A673 (cell line): ENCODE data around the gene RIPPLY3.

Source experiments
- CTCF ChIP-seq: fragments of 300-800, 200-600 bp; sonication (generic); conservative IDR thresholded peaks from 2 replicates; pipeline ENCODE4 v1.5.1; 2017; ENCODE audit warnings: low read depth, mild to moderate bottlenecking, antibody characterized with exemption, low read length, moderate library complexity, mixed read lengths
- EZH2 ChIP-seq: fragments of 200-600 bp; sonication (generic); IDR thresholded peaks from 2 replicates; pipeline ENCODE4 v1.6.1; 2017; ENCODE audit warnings: borderline replicate concordance, low read depth, mild to moderate bottlenecking, mixed read lengths, antibody characterized with exemption, low read length; ENCODE audit not compliant: poor library complexity, severe bottlenecking

DNA sequence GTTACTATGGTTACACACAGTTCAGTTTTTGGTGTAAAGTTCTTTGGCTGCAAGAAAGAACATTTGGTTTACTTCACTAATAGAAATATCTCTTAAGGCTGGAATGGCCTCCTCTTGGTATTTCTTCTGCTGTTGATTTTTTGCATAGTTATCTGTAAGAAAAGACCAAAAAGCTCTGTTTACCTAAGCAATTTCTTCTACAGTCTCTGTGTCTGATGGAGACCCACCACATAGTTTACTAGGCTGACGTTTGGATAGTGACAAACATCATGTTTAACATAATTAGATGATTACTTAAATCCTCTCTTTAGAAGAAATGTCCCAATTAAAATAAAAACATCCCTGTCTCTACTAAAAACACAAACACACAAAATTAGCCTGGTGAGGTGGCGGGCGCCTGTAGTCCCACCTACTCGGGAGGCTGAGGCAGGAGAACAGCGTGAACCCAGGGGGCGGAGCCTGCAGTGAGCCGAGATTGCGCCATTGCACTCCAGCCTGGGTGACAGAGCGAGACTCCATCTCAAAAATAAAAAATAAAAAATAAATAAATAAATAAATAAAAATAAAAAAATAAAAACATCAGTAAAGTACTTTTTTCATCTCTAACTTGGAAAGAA is 59.2 kb downstream of the RIPPLY3 start:
- TF ChIP-seq CTCF: no peak
- TF ChIP-seq EZH2: no peak
